HG03159 (cell line): ENCODE results near the gene BMS1.
A peak's percentile ranks its signal among the peaks of the same experiment; 100 is the strongest.
"Not testable (repeated sequence)": the region's sequence is repeated elsewhere in the genome, so short reads cannot be mapped to it uniquely, and the experiment has no call there.

Experiments used
- ATAC-seq: cut with Tn5 transposase; IDR thresholded peaks from one replicate; pipeline ENCODE4 v1.9.1; 2021; ENCODE audit warnings: mild to moderate bottlenecking, moderate library complexity; ENCODE audit not compliant: unreplicated experiment

The BMS1 gene

DNA sequence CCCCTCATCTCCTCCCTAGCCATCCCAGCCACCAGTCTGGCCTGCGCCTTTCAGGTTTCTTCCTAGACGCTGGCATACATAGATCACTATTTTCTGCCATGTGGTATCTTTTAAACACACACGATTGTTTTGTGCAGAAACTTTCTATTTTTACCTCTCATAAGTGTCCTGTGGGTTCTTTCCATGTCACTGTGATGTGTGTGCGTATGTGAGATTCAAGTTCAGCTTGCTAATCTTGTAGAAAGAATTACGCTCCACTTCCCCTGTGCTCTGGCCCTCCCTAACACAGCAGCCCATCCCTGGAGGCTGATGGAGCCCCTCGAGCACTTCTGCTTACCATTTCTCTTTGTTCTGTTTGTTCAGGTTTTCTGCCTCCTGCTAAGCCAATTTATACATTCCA, 80.2 kb downstream of the BMS1 start:
- ATAC-seq, result not testable (repeated sequence)

DNA sequence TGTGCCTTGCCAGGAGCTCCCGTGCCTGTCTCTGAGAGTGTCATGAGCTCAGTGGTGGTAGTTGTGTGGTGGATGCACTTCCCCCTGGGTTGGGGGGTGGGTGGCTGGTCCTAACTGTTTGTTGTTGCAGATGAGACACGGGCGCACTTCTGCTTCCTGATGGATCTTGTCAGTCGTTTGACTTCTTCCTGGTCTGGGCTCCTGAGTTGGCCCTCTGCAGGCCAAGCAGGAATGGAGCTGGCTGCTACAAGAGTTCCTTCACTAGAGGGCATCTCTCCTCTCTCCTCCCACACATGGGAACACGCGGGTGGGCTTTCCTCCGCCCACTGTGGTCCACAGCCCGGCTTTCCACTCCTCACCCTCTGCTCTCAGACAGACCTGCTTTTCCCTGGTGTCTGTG, 82.0 kb downstream of the BMS1 start:
- no peak for ATAC-seq

DNA sequence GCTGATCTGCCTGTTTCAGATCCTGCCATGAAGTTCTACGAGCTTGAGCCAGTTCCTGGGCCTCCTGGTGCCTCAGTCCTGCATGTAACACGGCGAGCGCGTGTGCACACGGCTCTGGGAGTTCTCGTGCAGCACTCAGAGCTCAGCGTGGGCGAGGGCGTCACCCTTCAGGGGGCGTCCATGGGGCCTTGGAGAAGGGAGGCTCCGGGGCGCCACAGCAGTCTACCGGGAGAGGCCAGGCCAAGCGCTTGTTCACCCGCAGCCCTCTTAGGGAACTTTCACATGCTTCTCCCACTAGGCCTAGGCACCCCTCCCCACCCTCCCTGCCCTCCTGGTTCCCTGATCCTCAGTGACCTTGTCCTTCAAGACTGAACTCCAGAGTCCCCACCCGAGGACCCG, 83.1 kb downstream of the BMS1 start:
- ATAC-seq, result no peak

DNA sequence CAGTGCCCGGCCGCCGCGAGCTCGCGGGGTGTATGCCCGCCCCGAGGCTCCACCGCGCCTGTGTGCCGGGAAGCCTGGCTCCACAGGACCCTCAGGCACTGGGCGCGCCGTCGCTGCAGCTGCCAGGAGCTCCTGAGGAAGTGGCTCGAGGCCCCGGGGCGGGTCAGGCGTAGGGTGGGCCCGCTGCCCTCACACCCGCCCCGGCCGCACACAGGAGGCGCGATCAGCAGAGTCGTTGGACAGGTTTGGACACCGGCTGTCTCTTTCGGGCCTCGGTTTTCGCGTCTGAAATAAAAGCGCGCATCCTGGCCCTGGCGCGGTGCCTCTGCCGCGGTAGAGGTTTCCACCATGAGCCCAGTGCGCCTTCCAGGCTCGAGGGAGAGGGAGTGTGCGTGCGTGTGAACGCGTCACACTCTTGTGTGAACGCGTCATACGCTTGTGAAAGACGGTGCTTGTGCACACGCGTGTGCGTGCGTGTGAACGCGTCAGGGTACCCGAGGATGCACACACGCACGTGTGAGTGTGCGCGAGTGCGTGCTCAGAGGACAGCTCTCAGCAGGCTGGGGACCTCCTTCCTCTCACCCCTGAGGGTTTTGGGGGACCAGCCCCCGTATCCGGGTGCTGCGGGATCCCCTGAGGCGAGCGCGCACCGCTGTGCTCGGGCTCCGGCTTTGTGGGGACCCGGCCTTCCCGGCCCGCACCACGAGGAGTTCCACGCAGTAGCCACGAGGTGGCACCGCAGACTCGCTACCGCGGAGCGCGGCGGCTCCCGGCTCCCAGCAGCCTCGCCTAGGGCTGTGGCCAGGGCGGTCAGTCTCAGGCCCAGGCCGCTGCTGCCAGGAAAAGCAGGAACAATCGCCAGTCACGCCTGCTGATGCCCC, 83.8 kb downstream of the BMS1 start:
- ATAC-seq, result peak; percentile 80

DNA sequence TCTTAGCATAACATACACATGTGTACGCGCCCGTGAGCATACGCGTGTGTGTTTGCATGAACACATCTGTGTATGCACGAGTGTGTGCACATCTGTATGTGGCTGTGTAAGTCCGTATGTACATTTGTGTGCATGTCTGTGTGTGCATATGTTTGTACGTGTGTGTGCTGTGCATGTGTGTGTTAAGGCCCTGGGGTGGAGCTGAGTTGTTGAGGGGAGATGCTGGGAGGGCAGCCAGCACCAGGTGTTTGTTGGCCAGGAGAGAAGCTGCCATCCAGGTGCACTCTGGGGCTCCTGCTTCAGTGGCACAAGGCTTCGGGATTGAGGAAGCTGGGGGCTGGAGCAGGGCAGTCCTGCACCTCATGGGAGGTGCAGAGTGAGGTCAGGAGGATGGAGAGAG, 85.0 kb downstream of the BMS1 start:
- ATAC-seq, result no peak

GRCh38 chr10:42868530-42868929, 85.9 kb downstream of the BMS1 start:
- ATAC-seq, result no peak

- ATAC-seq, result no peak
These were observed 87.4 kb downstream of the BMS1 start for GRCh38 chr10:42869977-42870350.

- not testable (repeated sequence) for ATAC-seq
These were observed 88.6 kb downstream of the BMS1 start for GRCh38 chr10:42871138-42871641.

- ATAC-seq, result no peak
These were observed 89.2 kb downstream of the BMS1 start for GRCh38 chr10:42871823-42872222.

DNA sequence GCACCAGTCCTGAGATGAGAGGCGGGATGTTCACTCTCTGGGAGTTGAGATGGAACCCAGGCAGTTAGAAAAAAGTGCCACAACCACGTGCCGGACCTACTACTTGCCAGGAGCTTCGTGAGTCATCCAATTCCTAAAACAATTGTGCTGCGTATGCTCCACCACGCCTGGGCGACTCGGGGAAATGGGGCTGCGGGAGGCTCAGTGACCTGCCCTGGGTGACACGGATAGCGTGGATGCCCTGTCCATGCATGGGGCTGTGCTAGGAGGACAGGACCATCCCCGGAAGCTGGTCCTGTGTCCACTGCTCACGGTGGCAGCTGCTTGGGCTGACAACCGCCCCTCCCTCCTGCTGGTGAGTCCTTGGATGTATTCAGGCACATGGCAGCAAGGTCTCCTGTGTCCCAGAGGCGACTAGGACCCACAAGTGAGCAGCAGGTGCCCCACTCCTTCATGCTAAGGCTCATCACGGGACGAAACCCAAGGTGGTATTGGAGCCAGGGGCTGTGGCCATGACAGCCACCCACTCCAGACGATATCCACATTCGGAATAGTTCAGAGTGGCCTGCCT, 90.4 kb downstream of the BMS1 start:
- ATAC-seq, result no peak

GRCh38 chr10:42874713-42875387, 92.3 kb downstream of the BMS1 start:
- no peak for ATAC-seq

- no peak for ATAC-seq
These were observed 92.8 kb downstream of the BMS1 start for GRCh38 chr10:42875388-42875755.

DNA sequence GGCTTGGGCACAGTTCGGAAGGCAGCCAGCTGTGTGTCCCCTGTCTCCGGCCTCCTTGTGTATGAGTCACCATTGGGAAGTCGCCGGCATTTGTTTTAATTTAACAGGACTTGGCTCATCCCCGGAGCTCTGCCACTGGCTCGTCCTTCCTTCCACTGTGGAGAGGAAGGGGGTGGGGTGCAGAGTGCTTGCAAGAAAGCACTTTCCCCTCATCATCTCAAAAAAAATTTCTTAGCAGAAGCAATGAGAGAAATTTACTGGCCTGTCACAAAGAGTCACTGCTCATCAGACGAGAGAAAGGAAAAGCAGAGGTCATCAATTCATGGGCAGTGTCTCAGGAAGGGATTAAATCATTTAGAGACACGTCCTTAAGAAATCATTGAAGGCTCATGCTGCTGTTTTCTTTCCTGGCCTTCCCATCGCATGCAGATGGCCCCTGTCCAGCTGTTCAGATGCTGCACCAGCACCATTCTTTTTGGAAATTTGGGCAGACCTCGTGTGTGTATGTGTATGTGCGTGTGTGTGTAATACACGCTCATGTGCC, 93.3 kb downstream of the BMS1 start:
- ATAC-seq, result no peak

DNA sequence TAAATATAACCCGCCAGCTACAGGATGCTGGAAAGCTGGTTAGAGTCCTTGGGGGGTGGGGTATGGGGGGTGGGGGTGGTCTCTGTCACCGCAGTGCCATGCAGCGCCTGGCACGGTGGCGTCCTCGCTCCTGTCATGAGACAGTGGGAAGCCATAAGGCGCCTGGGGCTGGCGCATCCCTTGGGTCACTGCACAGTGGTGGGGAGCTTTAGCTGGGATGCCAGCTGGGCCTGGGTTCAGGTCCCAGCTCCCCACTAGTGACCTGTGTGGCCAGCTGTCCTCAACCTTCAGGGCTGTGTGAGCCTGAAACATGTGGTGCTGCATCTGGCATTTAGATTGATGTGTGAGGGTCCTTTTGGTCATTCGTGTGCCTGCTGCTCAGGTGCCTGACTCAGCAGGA, 93.9 kb downstream of the BMS1 start:
- ATAC-seq, result no peak

- no peak for ATAC-seq
These were observed 94.3 kb downstream of the BMS1 start for GRCh38 chr10:42876945-42877344.

- no peak for ATAC-seq
These were observed 95.0 kb downstream of the BMS1 start for GRCh38 chr10:42877496-42878030.

GRCh38 chr10:42878134-42878820, 95.7 kb downstream of the BMS1 start:
- ATAC-seq, result no peak

- no peak for ATAC-seq
These were observed 96.2 kb downstream of the BMS1 start for GRCh38 chr10:42878821-42879195.

- ATAC-seq, result no peak
These were observed 97.0 kb downstream of the BMS1 start for GRCh38 chr10:42879380-42880254.

GRCh38 chr10:42880255-42880620, 97.6 kb downstream of the BMS1 start:
- ATAC-seq, result no peak
